B cell (primary cell): ENCODE results near the gene SLC25A25. TPM values are rescaled to one million over a fixed set of nuclear protein-coding genes. Genes with fewer than 3 reads are reported as not detected.

Source experiments
- ATAC-seq: fragments of 200-7000 bp; cut with Tn5 transposase; one replicate; pipeline ENCODE4 v1.10.0; 2021; ENCODE audit warnings: low read depth, mild to moderate bottlenecking, moderate number of reproducible peaks, moderate library complexity
- CTCF ChIA-PET: fragments of 350-600 bp; sonication (Branson Sonifier 250); formaldehyde crosslinking; loops from one replicate; lab custom pipeline; 2021; ENCODE audit warnings: antibody characterized with exemption, inconsistent platforms; lab: Charles Lee
- POLR2A ChIA-PET: fragments of 350-600 bp; sonication (Branson Sonifier 250); formaldehyde crosslinking; loops from one replicate; lab custom pipeline; 2021; ENCODE audit warnings: antibody characterized with exemption; lab: Charles Lee
- DNase-seq: peaks from one replicate; pipeline ENCODE4 v3.0.0; 2013
- H2AFZ ChIP-seq: 2 replicates; pipeline ENCODE4 v1.6.1; 2012; ENCODE audit warnings: mild to moderate bottlenecking, low read depth, low read length; ENCODE audit not compliant: insufficient read depth, poor library complexity, severe bottlenecking
- H3K27ac ChIP-seq, 2 donors: 1 replicate in 1 of 2; 2 replicates in 1 of 2; pipeline ENCODE4 v1.5.1; 2012 to 2013; ENCODE audit warnings: low read length in 2 of 2, mild to moderate bottlenecking in 2 of 2, moderate library complexity in 1 of 2
- H3K27me3 ChIP-seq, 4 experiments: fragments of 200-600 bp in 1 of 4; sonication (generic) in 1 of 4; replicated peaks in 1 of 4; 1 replicate in 2 of 4; 2 replicates in 2 of 4; pipeline versions ENCODE4 v1.6.1 to v1.7.0; 2013 to 2016; ENCODE audit warnings: low read length in 3 of 4, mild to moderate bottlenecking in 2 of 4, mixed read lengths in 1 of 4, moderate library complexity in 1 of 4; ENCODE audit not compliant: insufficient read depth in 4 of 4, control insufficient read depth in 3 of 4; ENCODE audit errors: control extremely low read depth in 1 of 4
- H3K36me3 ChIP-seq, 2 experiments: replicated peaks in 1 of 2; 1 replicate in 1 of 2; 2 replicates in 1 of 2; pipeline versions ENCODE4 v1.6.1 to v1.7.1; 2013; ENCODE audit warnings: low read length in 1 of 2; ENCODE audit not compliant: insufficient read depth in 2 of 2, control insufficient read depth in 1 of 2; ENCODE audit errors: control extremely low read depth in 1 of 2, extremely low read depth in 1 of 2
- H3K4me1 ChIP-seq, 2 donors: fragments of 200-600 bp in 1 of 2; sonication (generic) in 1 of 2; 1 replicate in 1 of 2; 2 replicates in 1 of 2; pipeline versions ENCODE4 v1.5.1 to v1.6.1; 2013 to 2017; ENCODE audit warnings: low read length in 2 of 2; ENCODE audit not compliant: control insufficient read depth in 2 of 2, insufficient read depth in 2 of 2
- H3K4me2 ChIP-seq: replicated peaks from 2 replicates; pipeline ENCODE3; 2012; ENCODE audit warnings: mild to moderate bottlenecking, low read depth, low read length; ENCODE audit not compliant: poor library complexity, severe bottlenecking
- H3K4me3 ChIP-seq, 5 experiments: fragments of 200-600 bp in 1 of 5; sonication (generic) in 1 of 5; 1 replicate in 3 of 5; 2 replicates in 2 of 5; pipeline versions ENCODE4 v1.5.1 to v1.7.0; 2011 to 2016; ENCODE audit warnings: low read length in 4 of 5, mild to moderate bottlenecking in 4 of 5, low read depth in 2 of 5, control low read depth in 1 of 5, moderate library complexity in 1 of 5; ENCODE audit not compliant: insufficient read depth in 1 of 5; ENCODE audit errors: control extremely low read depth in 1 of 5, extremely low read depth in 1 of 5
- H3K79me2 ChIP-seq: fragments of 200-600 bp; sonication (generic); one replicate; pipeline ENCODE4 v1.6.0; 2016; ENCODE audit warnings: low read length; ENCODE audit not compliant: control insufficient read depth, insufficient read depth
- H3K9ac ChIP-seq: fragments of 200-600 bp; sonication (generic); 2 replicates; pipeline ENCODE4 v1.6.1; 2017; ENCODE audit warnings: mild to moderate bottlenecking, low read length, moderate library complexity
- H3K9me3 ChIP-seq, 3 donors: one replicate each; pipeline versions ENCODE4 v1.6.1 to v1.7.1; 2013; ENCODE audit warnings: low read length in 2 of 3; ENCODE audit not compliant: control insufficient read depth in 2 of 3, insufficient read depth in 1 of 3; ENCODE audit errors: control extremely low read depth in 1 of 3
- H4K20me1 ChIP-seq: 2 replicates; pipeline ENCODE4 v1.6.0; 2012; ENCODE audit warnings: mild to moderate bottlenecking, low read length; ENCODE audit not compliant: insufficient read depth, control insufficient read depth, poor library complexity, severe bottlenecking
- H3K27ac Mint-ChIP-seq: one replicate; pipeline ENCODE4 v1.8.0; 2021; ENCODE audit warnings: mixed read lengths
- H3K27me3 Mint-ChIP-seq: one replicate; pipeline ENCODE4 v1.8.0; 2021; ENCODE audit warnings: mixed read lengths
- H3K4me1 Mint-ChIP-seq: one replicate; pipeline ENCODE4 v1.8.0; 2021; ENCODE audit warnings: mixed read lengths
- H3K4me3 Mint-ChIP-seq: one replicate; pipeline ENCODE4 v1.8.0; 2021; ENCODE audit warnings: mixed read lengths
- H3K9me3 Mint-ChIP-seq: one replicate; pipeline ENCODE4 v1.8.0; 2022; ENCODE audit warnings: mixed read lengths; ENCODE audit not compliant: insufficient read depth
- CTCF ChIP-seq: fragments of 200-600 bp; IDR thresholded peaks from one replicate; pipeline ENCODE4 v1.8.0; 2022; ENCODE audit warnings: antibody characterized with exemption, mild to moderate bottlenecking
- EZH2 ChIP-seq: IDR thresholded peaks from 2 replicates; pipeline ENCODE4 v1.6.1; 2012; ENCODE audit warnings: borderline replicate concordance, low read depth, mild to moderate bottlenecking, moderate library complexity, low read length; ENCODE audit not compliant: insufficient read depth, poor library complexity, severe bottlenecking
- WGBS: methylation state at CpG from one replicate; pipeline ENCODE4 v1.1.5; 2013; ENCODE audit warnings: missing lambda C conversion rate; ENCODE audit not compliant: insufficient coverage; 5-methylcytosine and 5-hydroxymethylcytosine counted together
- intact Hi-C: fragments of 100-400 bp; cut with micrococcal nuclease; formaldehyde crosslinking; loops from one replicate; pipeline ENCODE4 v1.10.0; 2022
- polyA plus RNA-seq: library from polyadenylated mRNA; depleted of rRNA; stranded (reverse); fragments of >200 nt; gene quantifications from 2 replicates; pipeline ENCODE4 v1.2.3, GENCODE V29; 2012
- total RNA-seq, 2 donors: library from RNA; stranded (reverse); fragments of 120-200 nt in 1 of 2; gene quantifications; 1 replicate in 1 of 2; 2 replicates in 1 of 2; pipeline versions ENCODE4 v1.2.3 to v1.2.4, GENCODE V29; 2013 to 2022

Gene SLC25A25
- total and polyA plus RNA-seq, 2 donors (not counting 1 experiment from before 2014, with no cell fraction given), result 12.1 to 18.6 TPM

GRCh38 chr9:128054087-128054486, 13.9 kb upstream of the SLC25A25 start:
- H3K4me2 ChIP-seq, result no peak overlapping the region
- no peak overlapping the region for H3K4me3 Mint-ChIP-seq
- H3K9me3 ChIP-seq, result no peaks in the 10 kb centered on the region
- H3K4me1 Mint-ChIP-seq, result peaks cover 1% of the 10 kb centered on the region
- no peaks in the 10 kb centered on the region for H3K27me3 ChIP-seq
- no peaks in the 10 kb centered on the region for H3K4me1 ChIP-seq
- ChIA-PET POLR2A (no interaction called here), CTCF (no interaction called here)
- TF ChIP-seq CTCF (no peak), EZH2 (no peak)
- no peaks in the 10 kb centered on the region for H3K9me3 Mint-ChIP-seq
- H3K79me2 ChIP-seq, result no peaks in the 10 kb centered on the region
- H2AFZ ChIP-seq, result no peak overlapping the region
- intact Hi-C loops, result no loop called here
- ATAC-seq (no peak), DNase-seq (no peak)
- 80% methylated on average over 2 of the region's 3 CpGs for WGBS
- no peaks in the 10 kb centered on the region for H4K20me1 ChIP-seq
- no peaks in the 10 kb centered on the region for H3K27me3 Mint-ChIP-seq
- H3K27ac Mint-ChIP-seq, result no peak overlapping the region
- no peak overlapping the region for H3K9ac ChIP-seq
- H3K4me3 ChIP-seq, result no peak overlapping the region
- no peaks in the 10 kb centered on the region for H3K36me3 ChIP-seq
- H3K27ac ChIP-seq, result no peak overlapping the region

GRCh38 chr9:128055344-128056040, 12.5 kb upstream of the SLC25A25 start:
- 77% methylated on average over 7 of the region's 7 CpGs for WGBS
- Mint-ChIP-seq H3K4me1 (peaks cover 1% of the 10 kb centered on the region), H3K4me3 (no peak overlapping the region), H3K27me3 (no peaks in the 10 kb centered on the region), H3K9me3 (no peaks in the 10 kb centered on the region), H3K27ac (no peak overlapping the region)
- H2AFZ ChIP-seq, result no peak overlapping the region
- no peak overlapping the region for H3K27ac ChIP-seq
- H4K20me1 ChIP-seq, result no peaks in the 10 kb centered on the region
- H3K79me2 ChIP-seq, result no peaks in the 10 kb centered on the region
- H3K4me3 ChIP-seq, result no peak overlapping the region
- ATAC-seq, result no peak
- H3K36me3 ChIP-seq, result no peaks in the 10 kb centered on the region
- no peak for TF ChIP-seq CTCF
- no peak for TF ChIP-seq EZH2
- DNase-seq, result no peak
- no peak overlapping the region for H3K9ac ChIP-seq
- ChIA-PET CTCF (interaction anchor here (1.0 to 1.2 kb wide), 3 partner anchors 13 to 100 kb away, joined by 3 to 4 read pairs (median 3); partner anchors contain the start of gene SLC25A25), POLR2A (no interaction called here)
- no peaks in the 10 kb centered on the region for H3K27me3 ChIP-seq
- H3K9me3 ChIP-seq, result no peaks in the 10 kb centered on the region
- no peak overlapping the region for H3K4me2 ChIP-seq
- intact Hi-C loops, result no loop called here
- peaks cover 3% of the 10 kb centered on the region in 2 donors for H3K4me1 ChIP-seq
